Liver (tissue), 3 donors: ENCODE measurements around the gene COL5A1.

Source experiments
- CTCF ChIP-seq: fragments of 150-350 bp; IDR thresholded peaks from 2 replicates; pipeline ENCODE4 v1.5.1; 2017; ENCODE audit warnings: improper control_type of control experiment, low read depth, low read length; ENCODE audit not compliant: missing input control
- FOXA1 ChIP-seq: IDR thresholded peaks from 2 replicates; pipeline ENCODE4 v1.6.1; 2016; ENCODE audit warnings: antibody characterized with exemption
- GABPA ChIP-seq, 2 donors: IDR thresholded peaks in 1 of 2; conservative IDR thresholded peaks in 1 of 2; 2 replicates each; pipeline ENCODE4 v1.6.1; 2016; ENCODE audit warnings: antibody characterized with exemption in 2 of 2, mild to moderate bottlenecking in 1 of 2, moderate library complexity in 1 of 2
- RAD21 ChIP-seq, 2 donors: IDR thresholded peaks; 2 replicates each; pipeline ENCODE4 v1.6.1; 2016; ENCODE audit warnings: antibody characterized with exemption in 2 of 2, mild to moderate bottlenecking in 2 of 2
- REST ChIP-seq: IDR thresholded peaks from 2 replicates; pipeline ENCODE4 v1.6.1; 2016; ENCODE audit warnings: antibody characterized with exemption, mild to moderate bottlenecking
- SP1 ChIP-seq: IDR thresholded peaks from 2 replicates; pipeline ENCODE4 v1.6.1; 2018; ENCODE audit warnings: antibody characterized with exemption, mild to moderate bottlenecking
- TAF1 ChIP-seq: conservative IDR thresholded peaks from 2 replicates; pipeline ENCODE4 v1.6.1; 2016; ENCODE audit warnings: antibody characterized with exemption, mild to moderate bottlenecking
- YY1 ChIP-seq: IDR thresholded peaks from 2 replicates; pipeline ENCODE4 v1.6.1; 2016; ENCODE audit warnings: antibody characterized with exemption, mild to moderate bottlenecking
- ZBTB33 ChIP-seq: IDR thresholded peaks from 2 replicates; pipeline ENCODE4 v1.6.1; 2016; ENCODE audit warnings: antibody characterized with exemption
- TF ChIP-seq, protein P1 (sequence below): IDR thresholded peaks from 2 replicates; pipeline ENCODE4 v1.6.1; 2016; ENCODE audit warnings: antibody characterized with exemption
- TF ChIP-seq, protein P2 (sequence below): IDR thresholded peaks from 2 replicates; pipeline ENCODE4 v1.6.1; 2016; ENCODE audit warnings: antibody characterized with exemption
- donor health status: healthy.
- donor health status: healthy.

DNA sequence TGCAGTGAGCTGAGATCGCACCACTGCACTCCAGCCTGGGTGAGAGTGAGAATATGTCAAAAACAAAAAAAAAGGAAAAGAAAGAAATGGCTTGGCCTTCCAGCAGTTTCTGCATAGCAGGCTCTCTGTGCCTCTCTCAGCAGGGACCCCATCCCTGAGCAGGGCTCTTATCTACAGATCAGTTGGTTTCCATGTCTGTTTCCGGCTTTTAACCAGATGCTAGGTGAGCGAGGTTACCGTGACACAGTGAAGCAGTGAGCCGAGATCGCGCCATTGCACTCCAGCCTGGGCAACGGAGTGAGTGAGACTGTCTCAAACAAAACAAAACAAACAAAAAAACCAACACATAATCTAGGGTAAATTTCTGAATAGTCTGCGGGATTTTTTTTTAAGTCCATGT lies 51.4 kb downstream of the COL5A1 start:
- TF ChIP-seq TAF1 (no peak), CTCF (no peak), RAD21 (IDR thresholded peaks at IDR 0.05) (no peak), REST (no peak), FOXA1 (no peak), GABPA (IDR thresholded peaks at IDR 0.05 in 1 of 2, conservative IDR thresholded peaks at IDR 0.05 in 1 of 2) (no peak), ZBTB33 (no peak), YY1 (no peak), SP1 (no peak)
- TF ChIP-seq, protein P1, sequence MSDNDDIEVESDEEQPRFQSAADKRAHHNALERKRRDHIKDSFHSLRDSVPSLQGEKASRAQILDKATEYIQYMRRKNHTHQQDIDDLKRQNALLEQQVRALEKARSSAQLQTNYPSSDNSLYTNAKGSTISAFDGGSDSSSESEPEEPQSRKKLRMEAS, result no peak
- TF ChIP-seq, protein P2, sequence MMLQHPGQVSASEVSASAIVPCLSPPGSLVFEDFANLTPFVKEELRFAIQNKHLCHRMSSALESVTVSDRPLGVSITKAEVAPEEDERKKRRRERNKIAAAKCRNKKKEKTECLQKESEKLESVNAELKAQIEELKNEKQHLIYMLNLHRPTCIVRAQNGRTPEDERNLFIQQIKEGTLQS, result no peak
